Liver (tissue), 9 donors: ENCODE data around the gene GDI1. TPM values are rescaled to one million over a fixed set of nuclear protein-coding genes. Genes with fewer than 3 reads are reported as not detected.

Experiments used
- DNase-seq: peaks from one replicate; pipeline ENCODE4 v3.0.0-alpha.2; 2017; ENCODE audit warnings: low spot score
- H3K27ac ChIP-seq, 2 donors: one replicate each; pipeline ENCODE4 v1.7.0; 2013; ENCODE audit warnings: inconsistent platforms in 2 of 2, low read length in 2 of 2, control low read depth in 1 of 2, low read depth in 1 of 2, mild to moderate bottlenecking in 1 of 2
- H3K27me3 ChIP-seq, 4 donors: one replicate each; pipeline versions ENCODE4 v1.6.1 to v1.7.0; 2013; ENCODE audit warnings: low read length in 3 of 4, inconsistent platforms in 1 of 4, mild to moderate bottlenecking in 1 of 4, moderate library complexity in 1 of 4; ENCODE audit not compliant: control insufficient read depth in 4 of 4, insufficient read depth in 4 of 4
- H3K36me3 ChIP-seq, 4 donors: one replicate each; pipeline versions ENCODE4 v1.6.1 to v1.7.0; 2013; ENCODE audit warnings: low read length in 3 of 4, mild to moderate bottlenecking in 3 of 4, low read depth in 1 of 4, moderate library complexity in 1 of 4; ENCODE audit not compliant: control insufficient read depth in 4 of 4, insufficient read depth in 3 of 4
- H3K4me1 ChIP-seq, 4 donors: one replicate each; pipeline versions ENCODE4 v1.6.1 to v1.7.0; 2013; ENCODE audit warnings: low read length in 3 of 4, mild to moderate bottlenecking in 3 of 4, moderate library complexity in 1 of 4; ENCODE audit not compliant: control insufficient read depth in 4 of 4, insufficient read depth in 4 of 4
- H3K4me3 ChIP-seq, 3 donors: one replicate each; pipeline versions ENCODE4 v1.6.1 to v1.7.0; 2013; ENCODE audit warnings: low read length in 3 of 3, control low read depth in 1 of 3, low read depth in 1 of 3, mild to moderate bottlenecking in 1 of 3
- H3K9ac ChIP-seq, 2 donors: one replicate each; pipeline ENCODE4 v1.7.0; 2013; ENCODE audit warnings: low read length in 2 of 2, mild to moderate bottlenecking in 2 of 2, moderate library complexity in 2 of 2, control low read depth in 1 of 2, low read depth in 1 of 2
- H3K9me3 ChIP-seq, 4 donors: one replicate each; pipeline versions ENCODE4 v1.6.1 to v1.7.0; 2013; ENCODE audit warnings: low read length in 3 of 4; ENCODE audit not compliant: control insufficient read depth in 4 of 4
- ATF3 ChIP-seq: IDR thresholded peaks from 2 replicates; pipeline ENCODE4 v1.6.1; 2016; ENCODE audit warnings: antibody characterized with exemption
- CTCF ChIP-seq: fragments of 150-350 bp; IDR thresholded peaks from 2 replicates; pipeline ENCODE4 v1.5.1; 2017; ENCODE audit warnings: improper control_type of control experiment, low read depth, low read length; ENCODE audit not compliant: missing input control
- EGR1 ChIP-seq, 2 donors: IDR thresholded peaks; 2 replicates each; pipeline ENCODE4 v1.6.1; 2016 to 2018; ENCODE audit warnings: antibody characterized with exemption in 2 of 2, low read depth in 2 of 2
- FOXA1 ChIP-seq: IDR thresholded peaks from 2 replicates; pipeline ENCODE4 v1.6.1; 2016; ENCODE audit warnings: antibody characterized with exemption
- FOXA2 ChIP-seq: IDR thresholded peaks from 2 replicates; pipeline ENCODE4 v1.6.1; 2016; ENCODE audit warnings: antibody characterized with exemption
- GABPA ChIP-seq, 2 donors: IDR thresholded peaks in 1 of 2; conservative IDR thresholded peaks in 1 of 2; 2 replicates each; pipeline ENCODE4 v1.6.1; 2016; ENCODE audit warnings: antibody characterized with exemption in 2 of 2, mild to moderate bottlenecking in 1 of 2, moderate library complexity in 1 of 2
- HNF4A ChIP-seq, 2 donors: conservative IDR thresholded peaks; 2 replicates each; pipeline ENCODE4 v1.6.1; 2016; ENCODE audit warnings: antibody characterized with exemption in 2 of 2, mild to moderate bottlenecking in 2 of 2
- HNF4G ChIP-seq: IDR thresholded peaks from 2 replicates; pipeline ENCODE4 v1.6.1; 2016; ENCODE audit warnings: antibody characterized with exemption
- JUND ChIP-seq, 2 donors: IDR thresholded peaks; 2 replicates each; pipeline ENCODE4 v1.6.1; 2016; ENCODE audit warnings: antibody characterized with exemption in 2 of 2
- MAX ChIP-seq: IDR thresholded peaks from 2 replicates; pipeline ENCODE4 v1.6.1; 2016; ENCODE audit warnings: antibody characterized with exemption
- NR2F2 ChIP-seq: IDR thresholded peaks from 2 replicates; pipeline ENCODE4 v1.6.1; 2016; ENCODE audit warnings: antibody characterized with exemption
- RAD21 ChIP-seq, 2 donors: IDR thresholded peaks; 2 replicates each; pipeline ENCODE4 v1.6.1; 2016; ENCODE audit warnings: antibody characterized with exemption in 2 of 2, mild to moderate bottlenecking in 2 of 2
- REST ChIP-seq: IDR thresholded peaks from 2 replicates; pipeline ENCODE4 v1.6.1; 2016; ENCODE audit warnings: antibody characterized with exemption, mild to moderate bottlenecking
- RXRA ChIP-seq, 2 donors: IDR thresholded peaks; 2 replicates each; pipeline ENCODE4 v1.6.1; 2017 to 2018; ENCODE audit warnings: antibody characterized with exemption in 2 of 2, mild to moderate bottlenecking in 1 of 2
- SP1 ChIP-seq: IDR thresholded peaks from 2 replicates; pipeline ENCODE4 v1.6.1; 2018; ENCODE audit warnings: antibody characterized with exemption, mild to moderate bottlenecking
- TAF1 ChIP-seq: conservative IDR thresholded peaks from 2 replicates; pipeline ENCODE4 v1.6.1; 2016; ENCODE audit warnings: antibody characterized with exemption, mild to moderate bottlenecking
- YY1 ChIP-seq: IDR thresholded peaks from 2 replicates; pipeline ENCODE4 v1.6.1; 2016; ENCODE audit warnings: antibody characterized with exemption, mild to moderate bottlenecking
- ZBTB33 ChIP-seq: IDR thresholded peaks from 2 replicates; pipeline ENCODE4 v1.6.1; 2016; ENCODE audit warnings: antibody characterized with exemption
- WGBS: extraction: QIAGEN DNeasy Blood & Tissue Kit; methylation state at CpG from one replicate; pipeline ENCODE4 v1.1.7; 2013; 5-methylcytosine and 5-hydroxymethylcytosine counted together
- polyA plus RNA-seq, 2 donors: library from polyadenylated mRNA; stranded (reverse) in 1 of 2; unstranded in 1 of 2; fragments of 200-250 nt in 1 of 2; fragments of >200 nt in 1 of 2; fragmentation: Nextera tagmentation in 1 of 2; extraction: Ambion mirVana in 1 of 2; gene quantifications; one replicate each; pipeline versions ENCODE4 v1.2.1 to v1.2.3, GENCODE V29; 2013 to 2015
- total RNA-seq, 2 donors: library from RNA; depleted of rRNA; stranded (reverse); fragments of >200 nt; gene quantifications; one replicate each; pipeline ENCODE4 v1.2.3, GENCODE V29; 2014
- donor health status: healthy.
- donor health status: healthy.
- donor health status: healthy.
- donor health status: healthy.
- donor health status: healthy.

Gene GDI1
- total and polyA plus RNA-seq, 4 donors: 12.8 to 35.6 (median 20.5) TPM

GRCh38 chrX:154465601-154466000 is 28.6 kb downstream of the GDI1 start:
- H3K36me3 ChIP-seq: peaks cover 0 to 2% (median 0%) of the 10 kb centered on the region in 4 donors
- no peak for DNase-seq
- H3K4me1 ChIP-seq: no peaks in the 10 kb centered on the region
- H3K9me3 ChIP-seq: no peaks in the 10 kb centered on the region
- H3K27me3 ChIP-seq: no peaks in the 10 kb centered on the region
- H3K9ac ChIP-seq: no peak overlapping the region
- TF ChIP-seq NR2F2 (no peak), FOXA2 (no peak), TAF1 (no peak), SP1 (no peak), RAD21 (IDR thresholded peaks at IDR 0.05) (no peak), GABPA (IDR thresholded peaks at IDR 0.05 in 1 of 2, conservative IDR thresholded peaks at IDR 0.05 in 1 of 2) (no peak), ATF3 (no peak), EGR1 (IDR thresholded peaks at IDR 0.05; ENCODE audit: low read depth in 2 of 2) (no peak), HNF4A (conservative IDR thresholded peaks at IDR 0.05) (no peak), FOXA1 (no peak), MAX (no peak), ZBTB33 (no peak), JUND (IDR thresholded peaks at IDR 0.05) (no peak), CTCF (no peak), REST (no peak), YY1 (no peak)
- no peak overlapping the region for H3K4me3 ChIP-seq
- H3K27ac ChIP-seq: no peak overlapping the region
- WGBS: 96% methylated on average over 14 of the region's 14 CpGs

- TF ChIP-seq RAD21 (IDR thresholded peaks at IDR 0.05) (no peak), EGR1 (IDR thresholded peaks at IDR 0.05; ENCODE audit: low read depth in 2 of 2) (no peak), SP1 (no peak), JUND (IDR thresholded peaks at IDR 0.05) (no peak), RXRA (IDR thresholded peaks at IDR 0.05) (no peak), YY1 (no peak), NR2F2 (no peak), REST (no peak), HNF4G (no peak), ATF3 (no peak), GABPA (IDR thresholded peaks at IDR 0.05 in 1 of 2, conservative IDR thresholded peaks at IDR 0.05 in 1 of 2) (no peak), TAF1 (no peak), FOXA1 (no peak)
- H3K27me3 ChIP-seq: no peaks in the 10 kb centered on the region
- no peak overlapping the region for H3K27ac ChIP-seq
- H3K36me3 ChIP-seq: peaks cover 0 to 2% (median 0%) of the 10 kb centered on the region in 4 donors
- WGBS: 94% methylated on average over 32 of the region's 32 CpGs
- H3K9ac ChIP-seq: no peak overlapping the region
- H3K9me3 ChIP-seq: no peaks in the 10 kb centered on the region
- H3K4me1 ChIP-seq: no peaks in the 10 kb centered on the region
- DNase-seq: no peak
- no peak overlapping the region for H3K4me3 ChIP-seq
Observed at GRCh38 chrX:154466036-154466435, 29.1 kb downstream of the GDI1 start.
